Adrenal gland (tissue), 5 donors: Measurements from ENCODE around the gene CAMK1D.

Experiments
- CTCF ChIP-seq, 6 experiments: fragments of 450-650 bp in 4 of 6; fragments of 200-600 bp in 2 of 6; sonication (generic) in 1 of 6; IDR thresholded peaks; 1 replicate in 5 of 6; 2 replicates in 1 of 6; pipeline versions ENCODE4 v1.5.1 to v1.8.0; 2016 to 2021; ENCODE audit warnings: antibody characterized with exemption in 6 of 6, mild to moderate bottlenecking in 2 of 6, moderate library complexity in 1 of 6
- POLR2A ChIP-seq, 2 donors: fragments of 450-650 bp; IDR thresholded peaks; one replicate each; pipeline ENCODE4 v1.6.1; 2017; ENCODE audit warnings: antibody characterized with exemption in 2 of 2, mild to moderate bottlenecking in 2 of 2, moderate library complexity in 1 of 2
- donor health status: DM: no; HTN: no; CAD: no.

- TF ChIP-seq CTCF (IDR thresholded peaks at IDR 0.05) (no peak), POLR2A (IDR thresholded peaks at IDR 0.05) (no peak)
Measured at GRCh38 chr10:12843296-12843945, 494.1 kb downstream of the CAMK1D start.
